Measurements from ENCODE around the gene CAPN7. TPM values are rescaled to one million over a fixed set of nuclear protein-coding genes. Genes with fewer than 3 reads are reported as not detected.
"Not testable (repeated sequence)": the region's sequence is repeated elsewhere in the genome, so short reads cannot be mapped to it uniquely, and the experiment has no call there.

Gene CAPN7
- total RNA-seq, 2 experiments from 2014 or later, result 25.0 to 27.0 TPM

DNA sequence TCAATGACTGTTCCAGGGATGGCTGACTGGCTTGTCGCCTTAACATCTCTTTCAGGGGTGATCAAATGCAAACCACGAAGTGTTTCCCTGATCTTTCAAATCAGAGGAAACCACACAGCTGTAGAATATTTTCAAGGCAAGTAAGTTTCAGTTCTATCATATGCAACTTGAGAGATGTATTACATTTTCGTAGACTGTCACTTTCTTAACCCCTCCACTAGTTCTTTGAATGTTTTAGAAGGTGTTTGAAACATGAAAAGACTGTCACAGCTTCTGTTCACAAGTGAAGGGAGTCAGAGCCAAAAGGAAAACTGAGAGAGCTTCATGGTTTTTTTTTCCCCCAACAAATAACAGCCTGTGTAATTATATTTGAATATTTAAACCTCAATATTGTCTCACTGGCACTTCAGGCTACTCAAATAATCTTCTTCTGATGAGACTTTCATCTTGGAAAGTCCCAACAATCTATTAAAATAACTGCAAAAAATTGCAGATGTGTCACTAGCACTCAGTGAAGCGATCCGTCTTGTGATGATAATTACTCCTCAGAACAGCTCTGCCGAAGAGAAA is 25.9 kb upstream of the CAPN7 start:
- Mint-ChIP-seq H3K4me1 (peaks cover 13% of the 10 kb centered on the region), H3K9me3 (no peaks in the 10 kb centered on the region), H3K27me3 (peaks cover 29% of the 10 kb centered on the region), H3K27ac (no peak overlapping the region), H3K36me3 (ENCODE audit: low read depth) (no peaks in the 10 kb centered on the region), H3K4me3 (no peak overlapping the region)
- ChIA-PET POLR2A (interaction anchor here (0.6 kb wide), 1 partner anchor 30 kb away, joined by 4 read pairs; no protein-coding TSS in a partner anchor), CTCF (interaction anchor here (0.6 kb wide), 1 partner anchor 40 kb away, joined by 3 read pairs; no protein-coding TSS in a partner anchor)
- DNase-seq, result no peak

- Mint-ChIP-seq H3K36me3 (ENCODE audit: low read depth) (no peaks in the 10 kb centered on the region), H3K27me3 (peaks cover 20% of the 10 kb centered on the region), H3K9me3 (no peaks in the 10 kb centered on the region), H3K4me1 (peaks cover 13% of the 10 kb centered on the region), H3K4me3 (no peak overlapping the region), H3K27ac (no peak overlapping the region)
- ChIA-PET POLR2A (no interaction called here), CTCF (interaction anchor here (0.6 to 1.2 kb wide), 2 partner anchors 13 to 15 kb away, joined by 3 read pairs; no protein-coding TSS in a partner anchor)
- DNase-seq, result no peak
These were observed 24.5 kb upstream of the CAPN7 start for GRCh38 chr3:15181511-15181910.

DNA sequence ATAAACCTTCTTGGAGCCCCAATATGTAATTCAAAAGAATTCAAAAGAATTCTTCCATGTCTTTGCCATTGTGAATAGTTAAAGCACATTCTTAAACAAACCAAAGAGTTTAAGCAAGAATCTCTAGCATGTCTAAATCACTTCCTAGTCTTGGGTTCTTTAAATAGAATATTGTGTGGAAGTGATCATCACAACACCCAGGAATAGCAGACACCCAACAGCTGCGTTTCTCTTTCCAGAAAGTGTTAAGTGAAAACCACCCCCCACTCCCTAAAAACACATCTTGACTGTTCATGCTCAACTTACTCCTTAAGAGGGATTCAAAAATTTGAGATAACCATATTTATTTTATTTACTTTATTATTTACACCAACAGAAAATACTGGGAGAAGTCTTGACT is 24.1 kb upstream of the CAPN7 start:
- ChIA-PET POLR2A (no interaction called here), CTCF (interaction anchor here (0.6 to 1.2 kb wide), 3 partner anchors 14 kb away, joined by 3 read pairs; no protein-coding TSS in a partner anchor)
- H3K4me3 Mint-ChIP-seq, result no peak overlapping the region
- no peak overlapping the region for H3K27ac Mint-ChIP-seq
- H3K27me3 Mint-ChIP-seq, result peaks cover 19% of the 10 kb centered on the region
- no peak for DNase-seq
- no peaks in the 10 kb centered on the region for H3K9me3 Mint-ChIP-seq
- no peaks in the 10 kb centered on the region for H3K36me3 Mint-ChIP-seq (ENCODE audit: low read depth)
- peaks cover 13% of the 10 kb centered on the region for H3K4me1 Mint-ChIP-seq

DNA sequence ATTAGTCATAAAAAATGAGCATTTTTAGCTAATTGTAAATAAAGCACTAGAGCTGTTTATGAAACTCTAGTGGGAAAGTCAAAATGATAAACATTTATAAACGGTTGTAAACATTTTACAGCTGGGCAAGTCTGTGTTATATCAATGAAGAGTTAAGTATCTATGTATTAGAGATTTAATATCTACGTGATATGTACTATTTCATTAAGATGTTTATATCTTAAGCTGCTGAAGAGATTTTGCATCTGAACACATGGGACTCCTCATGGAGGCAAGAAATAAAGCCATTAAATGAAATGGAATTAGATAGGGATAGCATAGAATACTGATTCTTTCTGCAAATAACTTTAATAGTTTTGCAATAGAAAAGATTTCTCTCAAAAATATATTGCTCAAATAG is 23.0 kb upstream of the CAPN7 start:
- no peak for DNase-seq
- H3K27me3 Mint-ChIP-seq, result peaks cover 16% of the 10 kb centered on the region
- ChIA-PET POLR2A (no interaction called here), CTCF (interaction anchor here (0.7 to 1.2 kb wide), 2 partner anchors 15 to 23 kb away, joined by 3 read pairs; partner anchors contain the start of gene CAPN7)
- H3K27ac Mint-ChIP-seq, result no peak overlapping the region
- no peaks in the 10 kb centered on the region for H3K9me3 Mint-ChIP-seq
- H3K4me3 Mint-ChIP-seq, result no peak overlapping the region
- H3K4me1 Mint-ChIP-seq, result peaks cover 13% of the 10 kb centered on the region
- H3K36me3 Mint-ChIP-seq (ENCODE audit: low read depth), result no peaks in the 10 kb centered on the region

DNA sequence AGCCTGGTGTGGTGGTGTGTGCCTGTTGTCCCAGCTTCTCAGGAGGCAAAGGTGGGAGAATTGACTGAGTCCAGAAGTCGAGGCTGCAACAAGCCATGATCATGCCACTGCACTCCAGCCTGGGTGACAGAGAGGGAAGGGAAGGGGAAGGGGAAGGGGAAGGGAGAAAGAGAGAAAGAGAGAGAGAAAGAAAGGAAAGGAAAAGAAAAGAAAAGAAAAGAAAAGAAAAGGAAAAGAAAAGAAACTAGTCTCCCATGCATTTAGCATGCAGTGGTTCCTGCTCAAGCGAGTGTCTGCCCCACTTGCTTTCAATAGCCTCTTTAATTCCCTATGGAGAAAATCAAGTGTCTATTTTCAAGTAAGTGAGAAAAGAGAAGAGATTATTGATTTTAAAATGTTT is 20.6 kb upstream of the CAPN7 start:
- CTCF ChIA-PET, result interaction anchor here (1.4 kb wide), 1 partner anchor 21 kb away, joined by 5 read pairs; no protein-coding TSS in a partner anchor
- no peak for DNase-seq
- Mint-ChIP-seq H3K4me1 (peaks cover 4% of the 10 kb centered on the region), H3K9me3 (no peaks in the 10 kb centered on the region), H3K36me3 (ENCODE audit: low read depth) (no peaks in the 10 kb centered on the region), H3K27ac (no peak overlapping the region), H3K4me3 (no peak overlapping the region), H3K27me3 (peaks cover 8% of the 10 kb centered on the region)
- POLR2A ChIA-PET, result no interaction called here

GRCh38 chr3:15186101-15186476 is 20.0 kb upstream of the CAPN7 start:
- H3K9me3 Mint-ChIP-seq, result no peaks in the 10 kb centered on the region
- no peaks in the 10 kb centered on the region for H3K4me1 Mint-ChIP-seq
- peaks cover 5% of the 10 kb centered on the region for H3K27me3 Mint-ChIP-seq
- H3K4me3 Mint-ChIP-seq, result no peak overlapping the region
- ChIA-PET CTCF (interaction anchor here (0.5 kb wide), 1 partner anchor 36 kb away, joined by 4 read pairs; no protein-coding TSS in a partner anchor), POLR2A (no interaction called here)
- H3K27ac Mint-ChIP-seq, result no peak overlapping the region
- no peak for DNase-seq
- no peaks in the 10 kb centered on the region for H3K36me3 Mint-ChIP-seq (ENCODE audit: low read depth)

- H3K9me3 Mint-ChIP-seq; POLR2A ChIA-PET; H3K36me3 Mint-ChIP-seq (ENCODE audit: low read depth); H3K27me3 Mint-ChIP-seq; H3K27ac Mint-ChIP-seq; H3K4me3 Mint-ChIP-seq; DNase-seq; CTCF ChIA-PET; H3K4me1 Mint-ChIP-seq: not testable (repeated sequence)
These were observed 19.4 kb upstream of the CAPN7 start for GRCh38 chr3:15186477-15187164.

GRCh38 chr3:15197340-15198029 is 8.6 kb upstream of the CAPN7 start:
- Mint-ChIP-seq H3K27me3 (peaks cover 41% of the 10 kb centered on the region), H3K4me1 (peaks cover 5% of the 10 kb centered on the region), H3K27ac (no peak overlapping the region), H3K4me3 (no peak overlapping the region), H3K36me3 (ENCODE audit: low read depth) (no peaks in the 10 kb centered on the region), H3K9me3 (no peaks in the 10 kb centered on the region)
- POLR2A ChIA-PET, result no interaction called here
- no peak for DNase-seq
- CTCF ChIA-PET, result interaction anchor here (1.6 kb wide), 1 partner anchor 222 kb away, joined by 4 read pairs; no protein-coding TSS in a partner anchor

DNA sequence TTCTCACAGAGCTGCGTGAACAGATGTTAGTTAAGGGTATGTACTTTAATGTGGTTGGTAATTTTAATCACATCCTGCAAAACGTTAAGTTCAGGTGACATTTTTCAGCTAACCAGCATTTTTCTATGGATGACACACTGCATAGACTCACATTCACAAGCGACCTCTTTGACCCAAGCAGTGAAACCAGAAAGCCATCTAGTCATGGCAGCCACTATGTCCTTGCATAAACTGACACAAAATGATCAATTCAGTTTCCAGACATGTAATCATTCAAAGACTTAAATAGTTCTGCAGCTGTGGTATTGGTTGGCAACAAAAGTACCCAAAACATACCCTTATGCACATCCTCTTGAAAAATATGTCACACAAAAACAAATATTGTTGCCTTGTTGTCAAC is 7.4 kb upstream of the CAPN7 start:
- Mint-ChIP-seq H3K4me1 (peaks cover 12% of the 10 kb centered on the region), H3K9me3 (no peaks in the 10 kb centered on the region)

DNA sequence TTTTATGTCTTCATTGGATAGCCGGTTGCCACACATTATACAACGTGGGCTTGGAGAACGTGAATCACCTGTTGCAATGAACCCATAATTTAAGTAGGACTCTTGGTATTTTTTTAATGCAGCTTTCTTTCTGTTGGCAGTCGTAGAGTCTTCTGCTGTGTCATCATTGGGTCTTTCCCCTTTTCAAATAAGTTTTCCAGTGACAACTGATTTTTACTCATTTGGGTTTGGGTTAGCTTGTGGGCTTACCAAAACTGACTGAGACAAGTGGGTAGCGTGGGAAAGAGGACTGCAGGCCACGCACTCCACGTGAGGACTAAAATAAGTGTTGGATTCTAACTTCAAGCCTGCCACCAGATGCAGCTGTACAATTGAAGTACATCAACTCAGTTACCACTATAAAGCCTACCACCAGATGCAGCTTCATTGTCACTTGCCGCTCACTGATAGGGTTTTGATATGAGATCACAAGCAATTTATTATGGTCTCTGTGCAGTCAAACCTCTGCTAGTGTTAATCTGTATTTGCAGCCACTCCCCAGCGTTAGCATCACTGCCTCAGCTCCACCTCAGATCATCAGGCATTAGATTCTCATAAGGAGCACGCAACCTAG is 6.4 kb upstream of the CAPN7 start:
- Mint-ChIP-seq H3K4me3 (no peak overlapping the region), H3K36me3 (ENCODE audit: low read depth) (no peaks in the 10 kb centered on the region), H3K4me1 (peaks cover 13% of the 10 kb centered on the region), H3K9me3 (no peaks in the 10 kb centered on the region), H3K27ac (no peak overlapping the region), H3K27me3 (peaks cover 21% of the 10 kb centered on the region)
- CTCF ChIA-PET, result interaction anchor here (0.6 to 3.1 kb wide), 4 partner anchors 12 to 133 kb away, joined by 3 to 16 read pairs (median 4); partner anchors contain the start of gene SH3BP5
- DNase-seq, result no peak
- POLR2A ChIA-PET, result no interaction called here

More for the DNA sequence above, 7.4 kb upstream of the CAPN7 start:
- DNase-seq, result no peak
- H3K27ac Mint-ChIP-seq, result no peak overlapping the region
- H3K4me3 Mint-ChIP-seq, result no peak overlapping the region
- no peaks in the 10 kb centered on the region for H3K36me3 Mint-ChIP-seq (ENCODE audit: low read depth)
- ChIA-PET CTCF (interaction anchor here (1.2 kb wide), 1 partner anchor 78 kb away, joined by 3 read pairs; no protein-coding TSS in a partner anchor), POLR2A (no interaction called here)
- peaks cover 30% of the 10 kb centered on the region for H3K27me3 Mint-ChIP-seq

GRCh38 chr3:15204005-15204404 is 2.0 kb upstream of the CAPN7 start:
- peaks cover 35% of the 10 kb centered on the region for H3K4me1 Mint-ChIP-seq
- H3K36me3 Mint-ChIP-seq (ENCODE audit: low read depth), result peaks cover 3% of the 10 kb centered on the region
- no peak for DNase-seq
- CTCF ChIA-PET, result interaction anchor here (0.6 to 2.8 kb wide), 10 partner anchors 10 to 1907 kb away, joined by 3 to 13 read pairs (median 5); no protein-coding TSS in a partner anchor
- POLR2A ChIA-PET, result interaction anchor here (0.5 kb wide), 1 partner anchor 1720 kb away, joined by 4 read pairs; no protein-coding TSS in a partner anchor
- H3K27ac Mint-ChIP-seq, result no peak overlapping the region
- no peaks in the 10 kb centered on the region for H3K9me3 Mint-ChIP-seq
- H3K4me3 Mint-ChIP-seq, result no peak overlapping the region
- peaks cover 3% of the 10 kb centered on the region for H3K27me3 Mint-ChIP-seq

GRCh38 chr3:15205482-15205933 is 538 bp upstream of the CAPN7 start:
- Mint-ChIP-seq H3K4me3 (peak overlapping the region; percentile 83), H3K4me1 (peaks cover 32% of the 10 kb centered on the region), H3K27me3 (peaks cover 2% of the 10 kb centered on the region), H3K9me3 (no peaks in the 10 kb centered on the region), H3K27ac (peak overlapping the region; percentile 88), H3K36me3 (ENCODE audit: low read depth) (peaks cover 3% of the 10 kb centered on the region)
- CTCF ChIA-PET, result interaction anchor here (0.6 to 2.9 kb wide), 15 partner anchors 9 to 401 kb away, joined by 3 to 14 read pairs (median 4); partner anchors contain the start of gene SH3BP5
- POLR2A ChIA-PET, result no interaction called here
- DNase-seq, result no peak

All from activated CD4-positive, alpha-beta T cell treated with anti-CD3 and anti-CD28 coated beads, Interleukin-2, amount 10 ng/mL, durations not matched to agents 7 days and 5 days (primary cell).